Pulmonary artery endothelial cell (primary cell): ENCODE data around the gene FMO2. TPM values are rescaled to one million over a fixed set of nuclear protein-coding genes. Genes with fewer than 3 reads are reported as not detected.
"Not testable (repeated sequence)": the region's sequence is repeated elsewhere in the genome, so short reads cannot be mapped to it uniquely, and the experiment has no call there.

ENCODE experiments used
- DNase-seq: peaks from one replicate; pipeline ENCODE4 v3.0.0-alpha.2; 2011; ENCODE audit warnings: low read depth, low spot score
- total RNA-seq: library from RNA; depleted of rRNA; stranded (reverse); fragments of >200 nt; gene quantifications from 2 replicates; pipeline ENCODE4 v1.2.3, GENCODE V29; 2014

FMO2 gene
- total RNA-seq, 1 donor from 2014 or later: under 0.01 TPM

DNA sequence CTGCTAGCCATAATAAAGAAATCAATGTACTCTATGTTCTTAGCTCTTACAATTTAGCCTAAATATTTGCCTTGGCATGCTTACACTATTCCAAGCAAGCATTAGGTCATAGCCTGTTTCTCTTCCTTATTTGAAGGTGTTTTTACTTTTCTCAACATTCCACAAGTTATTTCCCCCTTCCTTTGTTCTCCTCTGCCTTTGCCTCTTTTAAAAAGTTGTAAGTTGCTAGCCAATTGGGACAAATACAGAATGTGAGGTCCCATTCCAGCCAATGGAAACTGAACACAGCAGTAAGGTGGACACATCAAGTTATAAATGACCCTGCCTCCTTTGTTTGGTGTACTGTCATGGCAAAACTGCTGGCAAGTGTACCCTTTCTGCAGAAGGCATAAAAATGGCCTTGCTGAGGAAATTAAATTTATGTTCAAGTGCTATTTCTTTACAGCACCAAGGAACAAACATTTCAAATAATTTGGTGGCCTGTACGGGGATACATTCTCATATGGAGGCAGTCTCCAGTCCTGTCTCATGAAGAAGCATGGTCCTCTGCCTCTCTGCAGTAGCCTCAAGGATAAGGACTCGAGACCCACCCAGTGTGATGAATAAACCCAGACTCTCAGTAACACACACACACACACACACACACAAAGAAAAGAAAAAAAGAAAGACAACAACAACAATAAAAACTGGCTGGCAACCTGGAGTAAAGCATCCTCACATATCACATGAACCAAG lies 34.4 kb downstream of the FMO2 start:
- peak; percentile 5 for DNase-seq

DNA sequence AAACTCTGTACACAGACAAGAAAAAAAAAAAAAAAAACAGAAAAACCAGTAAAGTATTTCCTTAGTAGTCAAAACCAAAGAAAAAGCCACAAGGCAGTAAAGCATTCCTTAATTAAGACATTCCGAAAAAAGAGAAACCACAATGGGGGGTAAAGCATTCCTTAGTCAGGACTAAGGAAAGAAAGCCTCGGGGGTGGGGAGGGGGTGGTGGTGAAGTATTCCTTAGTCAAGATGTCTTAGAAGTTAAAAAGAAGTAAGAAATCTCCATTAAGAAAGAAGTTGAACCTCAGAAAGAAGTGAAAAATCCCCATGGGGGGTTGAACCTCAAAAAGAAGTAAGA lies 35.0 kb downstream of the FMO2 start:
- no peak for DNase-seq

DNA sequence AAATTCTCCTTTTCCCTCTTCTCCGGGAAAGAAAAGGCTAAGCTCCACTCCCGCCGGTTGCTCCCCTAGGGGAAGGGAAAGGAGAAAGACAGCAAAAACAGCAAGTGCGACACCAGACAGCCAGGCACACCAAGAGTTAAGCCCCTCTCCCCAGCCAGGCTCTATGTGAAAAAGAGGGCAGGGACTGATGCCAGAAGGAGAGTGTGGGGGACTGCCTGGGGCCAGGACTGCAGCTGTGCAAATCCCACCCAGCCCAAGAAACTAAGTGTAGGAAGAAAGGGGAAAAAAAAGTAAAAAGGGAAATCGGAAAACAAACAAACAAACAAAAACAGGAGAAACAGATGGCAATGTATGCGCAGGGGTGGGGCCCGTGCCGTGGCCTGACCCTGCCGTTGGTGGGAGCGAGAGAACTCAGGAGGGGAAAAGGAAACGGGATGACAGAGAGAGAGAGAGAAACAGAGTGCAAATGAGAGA lies 35.5 kb downstream of the FMO2 start:
- no peak for DNase-seq

DNA sequence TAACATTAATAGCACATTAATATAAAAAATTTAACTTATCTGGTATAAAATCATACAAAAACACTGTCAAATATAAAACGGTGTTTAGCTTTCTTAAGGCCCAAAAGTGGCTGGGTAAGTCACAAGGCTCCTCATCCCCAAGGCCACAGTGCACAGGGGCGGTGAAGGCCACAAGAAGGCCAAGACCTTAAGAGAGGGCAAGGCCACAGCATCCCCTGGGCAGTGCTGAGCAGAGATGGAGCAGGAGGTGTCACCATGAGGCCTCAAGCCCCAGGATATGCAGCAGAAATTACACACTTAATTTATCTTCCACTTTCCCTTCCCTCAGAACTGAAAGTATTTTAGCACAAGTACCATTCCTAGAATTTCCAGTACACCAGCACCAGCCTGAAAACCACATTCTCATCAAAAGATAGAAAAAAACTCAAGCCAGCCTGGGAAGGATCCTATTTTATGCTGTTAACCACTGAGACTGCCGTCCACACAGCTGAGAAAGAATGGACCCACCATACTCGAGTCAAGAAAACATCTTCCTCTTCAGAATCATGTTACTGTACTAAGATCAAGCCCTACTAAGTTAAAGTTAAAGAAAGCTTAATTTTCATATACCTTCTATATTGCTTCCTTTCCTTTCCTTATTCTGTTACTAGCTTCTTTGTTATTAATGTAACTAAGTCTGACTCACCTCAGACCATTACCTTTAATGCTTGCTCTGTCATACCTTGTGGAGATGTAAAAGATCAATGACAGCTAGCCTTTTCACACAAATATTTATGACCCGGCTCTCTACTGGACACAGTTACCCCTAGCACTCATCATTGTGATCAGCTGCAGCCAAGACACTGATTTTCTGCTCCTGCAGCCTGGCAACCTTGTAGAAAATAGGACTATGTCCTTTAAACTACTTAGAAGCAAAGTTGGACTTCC lies 36.8 kb downstream of the FMO2 start:
- DNase-seq: no peak

DNA sequence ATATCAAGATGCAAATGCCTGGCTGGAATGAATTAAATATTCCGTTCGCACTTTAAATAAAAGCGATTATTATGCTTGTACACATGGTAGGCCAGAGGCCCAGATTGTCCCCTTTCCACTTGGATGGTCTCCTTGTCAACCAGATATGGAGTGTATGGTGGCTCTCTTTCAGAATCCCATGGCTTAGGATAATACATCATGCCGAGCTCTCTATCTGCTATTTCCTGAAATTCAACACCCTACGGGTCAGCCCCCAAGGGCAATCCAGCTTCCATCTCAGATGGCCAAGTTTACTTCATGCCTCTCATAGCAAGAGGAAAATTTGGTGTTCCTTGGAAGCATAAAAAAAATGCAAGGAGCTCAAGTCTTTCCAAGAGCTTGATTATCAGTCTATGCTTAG lies 37.8 kb downstream of the FMO2 start:
- no peak for DNase-seq

DNA sequence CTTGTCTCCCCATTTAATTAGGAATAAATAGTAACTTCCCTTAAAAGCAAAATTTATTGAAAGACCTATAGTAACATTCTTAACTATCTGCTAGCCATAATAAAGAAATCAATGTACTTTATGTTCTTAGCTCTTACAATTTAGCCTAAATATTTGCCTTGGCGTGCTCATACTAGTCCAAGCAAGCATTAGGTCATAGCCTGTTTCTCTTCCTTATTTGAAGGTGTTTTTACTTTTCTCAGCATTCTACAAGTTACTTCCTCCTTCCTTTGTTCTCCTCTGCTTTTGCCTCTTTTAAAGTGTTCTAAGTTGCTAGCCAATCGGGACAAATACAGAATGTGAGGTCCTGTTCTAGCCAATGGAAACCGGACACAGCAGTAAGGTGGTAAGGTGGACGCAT lies 39.2 kb downstream of the FMO2 start:
- not testable (repeated sequence) for DNase-seq

DNA sequence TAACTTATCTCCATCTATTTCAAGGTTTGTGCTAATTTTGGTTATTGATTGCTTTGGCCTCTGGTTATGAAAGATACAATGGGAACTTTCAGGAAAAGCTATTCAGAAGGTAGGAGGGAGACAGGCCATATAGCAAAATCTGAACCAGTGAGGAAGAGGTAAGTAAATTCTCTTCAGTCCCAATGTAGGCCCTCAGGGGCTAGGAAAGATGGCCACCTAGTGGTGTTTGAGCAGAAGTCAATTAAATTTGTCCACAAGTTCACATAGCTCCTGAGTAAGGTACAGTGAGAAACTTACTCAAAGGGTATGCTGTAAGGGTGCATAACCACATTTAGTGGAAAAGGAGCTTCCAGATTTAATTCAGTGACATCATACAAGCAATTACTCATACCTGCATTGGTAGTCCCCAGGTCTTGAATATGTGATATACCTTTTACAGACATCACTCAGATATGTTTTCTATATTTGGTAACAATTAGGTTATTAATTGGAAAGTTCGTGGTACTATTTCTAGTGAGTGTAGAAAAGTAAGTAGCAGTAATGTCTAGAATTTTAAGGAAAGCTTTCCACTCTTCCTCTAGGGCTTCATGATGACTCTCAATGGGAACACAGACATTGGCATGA lies 41.8 kb downstream of the FMO2 start:
- peak; percentile 26 for DNase-seq

DNA sequence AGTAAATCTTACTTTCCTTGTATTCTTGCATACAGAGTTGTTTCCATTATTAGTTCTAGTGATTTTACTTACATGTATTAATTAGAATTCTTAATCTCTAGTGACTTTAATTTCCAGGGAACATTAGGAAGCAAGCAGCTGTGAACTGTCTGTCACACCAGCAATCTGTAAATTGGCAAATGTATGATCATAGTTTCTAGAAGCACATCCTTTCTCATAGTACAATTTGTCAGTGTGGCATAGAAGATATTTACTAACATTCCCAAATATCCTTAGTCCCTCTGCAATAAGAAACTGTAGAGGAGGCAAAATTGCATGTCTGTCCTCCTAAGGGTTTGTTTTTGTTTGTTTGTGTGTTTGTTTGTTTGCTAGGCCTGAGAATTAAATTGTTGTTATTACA lies 46.2 kb downstream of the FMO2 start:
- DNase-seq: no peak

DNA sequence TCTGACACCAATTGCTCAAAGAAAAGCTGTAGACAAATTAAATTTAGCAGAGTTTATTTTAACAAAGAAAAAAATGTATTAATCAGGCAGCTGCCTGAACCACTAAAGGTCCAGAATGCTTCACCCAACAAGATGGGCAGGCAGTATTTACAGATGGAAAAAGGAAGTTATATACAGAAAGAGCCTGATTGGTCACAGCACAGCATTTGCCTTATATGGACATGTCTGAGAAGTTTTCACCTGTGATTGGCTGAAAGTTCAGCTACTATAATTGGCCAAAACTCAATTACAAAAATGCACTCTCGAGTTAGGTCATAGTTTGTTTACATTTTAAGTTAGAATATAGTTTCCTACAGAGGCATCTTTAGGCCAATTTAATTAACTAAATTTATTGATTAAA lies 48.1 kb downstream of the FMO2 start:
- DNase-seq: no peak

DNA sequence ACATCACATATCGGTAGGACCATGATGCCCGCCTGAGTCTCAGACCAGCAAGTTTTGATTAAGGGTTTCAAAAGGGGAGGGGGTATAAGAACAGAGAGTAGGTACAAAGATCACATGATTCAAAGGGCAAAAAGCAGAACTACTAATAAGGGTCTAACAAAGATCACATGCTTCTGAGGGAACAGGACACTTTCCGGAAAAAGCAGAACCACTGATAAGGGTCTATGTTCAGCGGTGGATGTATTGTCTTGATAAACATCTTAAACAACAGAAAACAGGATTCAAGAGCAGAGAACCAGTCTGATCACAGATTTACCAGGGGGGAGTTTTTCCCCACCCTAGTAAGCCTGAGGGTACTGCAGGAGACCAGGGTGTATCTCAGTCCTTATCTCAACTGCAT lies 51.1 kb downstream of the FMO2 start:
- not testable (repeated sequence) for DNase-seq

DNA sequence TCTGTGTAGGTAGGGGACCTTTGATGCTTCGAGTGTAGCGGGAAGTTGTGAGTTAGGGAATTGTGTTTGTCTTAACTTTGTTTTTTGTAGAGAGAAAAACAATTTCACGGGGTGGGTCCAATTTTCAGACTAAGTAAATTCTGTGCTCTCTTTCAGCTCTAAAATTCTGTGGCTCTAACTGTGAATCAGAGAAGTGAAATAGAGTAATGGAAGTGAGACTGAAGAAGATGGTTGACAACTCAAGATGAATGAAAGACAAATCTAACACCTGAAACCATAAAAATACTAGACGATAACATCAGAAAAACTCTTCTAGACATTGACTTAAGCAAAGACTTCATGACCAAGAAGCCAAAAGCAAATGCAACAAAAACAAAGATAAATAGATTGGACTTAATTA lies 58.8 kb downstream of the FMO2 start:
- DNase-seq: no peak

DNA sequence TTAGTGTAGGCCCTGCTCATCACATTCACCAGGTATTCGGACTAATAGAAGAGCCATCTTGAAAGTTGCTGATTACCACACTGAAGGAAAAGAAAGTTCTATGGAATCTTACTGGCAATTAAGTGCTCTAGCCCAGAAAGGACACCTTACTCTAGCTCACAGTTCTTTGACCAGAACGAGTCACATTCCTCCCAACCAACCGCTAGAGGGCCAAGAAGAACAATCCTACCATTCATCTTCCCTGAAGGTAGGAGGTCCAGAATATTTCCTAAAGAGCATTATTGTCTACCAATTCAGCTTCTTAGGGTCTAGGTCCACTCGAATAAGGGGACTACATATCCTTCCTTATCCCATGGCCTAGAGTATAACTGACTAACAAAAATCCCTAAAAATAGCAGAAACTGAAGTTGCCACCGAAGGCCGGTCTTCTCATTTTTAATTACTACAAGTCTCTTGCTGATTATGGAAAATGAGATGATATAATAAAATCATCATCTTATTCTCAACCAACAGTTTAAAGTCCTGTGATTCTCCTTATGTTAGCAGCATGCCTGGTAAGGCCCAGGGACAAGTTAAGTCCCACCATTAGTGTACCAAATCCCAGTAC lies 60.5 kb downstream of the FMO2 start:
- DNase-seq: peak; percentile 5

DNA sequence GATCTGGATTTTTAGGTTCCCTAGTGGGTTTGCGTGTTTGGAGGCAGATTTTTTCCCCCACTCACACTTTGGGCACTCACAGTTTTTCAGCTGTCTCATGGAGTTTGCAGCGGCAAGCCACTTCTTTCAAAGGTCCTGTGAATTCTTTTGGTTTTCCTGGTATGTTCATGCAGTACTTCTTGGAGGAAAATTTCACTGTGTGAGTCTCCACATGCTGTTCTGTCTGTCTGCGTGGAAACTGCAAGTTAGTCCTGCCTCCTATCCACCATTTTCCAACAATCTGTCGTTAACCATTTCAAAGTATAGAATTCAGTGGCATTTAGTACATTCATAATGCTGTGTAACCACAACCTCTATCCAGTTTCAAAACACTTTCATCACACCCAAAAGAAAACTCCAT lies 62.4 kb downstream of the FMO2 start:
- no peak for DNase-seq

DNA sequence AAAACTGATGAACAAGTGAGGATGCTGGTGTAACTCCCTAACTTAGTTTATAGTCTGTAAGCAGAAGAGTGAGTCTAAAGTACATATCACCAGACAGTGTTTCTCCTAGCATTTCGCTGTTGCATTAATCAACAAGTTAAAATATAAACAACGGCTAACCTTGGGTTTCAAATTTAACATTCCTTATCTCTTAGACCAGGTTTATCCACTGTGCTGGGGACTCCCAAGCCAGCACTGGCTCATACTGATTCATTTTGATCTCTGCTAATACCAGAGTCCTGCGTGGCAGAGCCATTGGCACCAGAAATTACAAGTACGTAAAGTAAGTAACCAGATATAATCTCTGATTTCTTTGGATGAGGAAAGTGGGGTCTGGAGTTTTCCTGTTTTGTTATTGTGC lies 63.2 kb downstream of the FMO2 start, which contains the start of gene FMO1:
Gene FMO1 (plus strand): TSS at position 193 of the 400 bp plus-strand sequence. CDS start 9,594 bp downstream, outside the sequence.
- DNase-seq: no peak

DNA sequence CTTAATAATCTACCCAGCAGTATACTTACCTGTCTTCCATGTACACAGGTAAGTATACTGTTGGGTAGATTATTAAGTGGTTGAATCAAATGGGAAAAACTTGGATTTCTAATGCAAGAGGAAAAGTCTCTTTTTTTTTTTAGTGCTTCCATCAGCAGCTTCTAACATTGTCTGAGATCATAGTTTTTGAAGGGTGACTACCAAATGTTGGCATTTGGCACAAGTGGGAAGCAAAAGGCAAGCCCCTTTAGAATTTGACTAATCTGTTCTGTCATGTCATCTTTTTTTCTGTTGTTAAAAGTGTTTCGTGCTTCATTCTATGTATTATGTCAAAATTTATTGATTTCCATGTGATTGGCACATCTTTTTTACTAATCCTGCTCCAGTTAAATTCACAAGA lies 63.7 kb downstream of the FMO2 start:
- no peak for DNase-seq

DNA sequence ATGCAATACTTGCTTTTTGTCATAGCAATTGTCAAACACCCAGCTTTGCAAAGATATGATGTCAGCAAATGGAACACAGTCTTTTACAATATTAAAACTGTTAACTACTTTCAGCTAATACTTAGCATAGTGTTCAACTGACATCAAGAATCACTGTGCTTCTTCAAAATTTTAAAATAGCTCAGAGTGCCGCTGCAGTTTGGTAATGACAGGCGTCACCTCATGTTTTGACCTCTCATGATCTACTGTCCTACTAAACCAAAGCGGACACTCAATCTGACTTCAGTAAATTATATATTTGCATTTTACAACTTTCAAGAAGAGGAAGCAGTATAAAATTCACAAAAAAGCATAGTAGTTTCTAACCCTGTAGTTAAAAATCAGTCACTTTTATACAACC lies 65.2 kb downstream of the FMO2 start:
- DNase-seq: no peak

DNA sequence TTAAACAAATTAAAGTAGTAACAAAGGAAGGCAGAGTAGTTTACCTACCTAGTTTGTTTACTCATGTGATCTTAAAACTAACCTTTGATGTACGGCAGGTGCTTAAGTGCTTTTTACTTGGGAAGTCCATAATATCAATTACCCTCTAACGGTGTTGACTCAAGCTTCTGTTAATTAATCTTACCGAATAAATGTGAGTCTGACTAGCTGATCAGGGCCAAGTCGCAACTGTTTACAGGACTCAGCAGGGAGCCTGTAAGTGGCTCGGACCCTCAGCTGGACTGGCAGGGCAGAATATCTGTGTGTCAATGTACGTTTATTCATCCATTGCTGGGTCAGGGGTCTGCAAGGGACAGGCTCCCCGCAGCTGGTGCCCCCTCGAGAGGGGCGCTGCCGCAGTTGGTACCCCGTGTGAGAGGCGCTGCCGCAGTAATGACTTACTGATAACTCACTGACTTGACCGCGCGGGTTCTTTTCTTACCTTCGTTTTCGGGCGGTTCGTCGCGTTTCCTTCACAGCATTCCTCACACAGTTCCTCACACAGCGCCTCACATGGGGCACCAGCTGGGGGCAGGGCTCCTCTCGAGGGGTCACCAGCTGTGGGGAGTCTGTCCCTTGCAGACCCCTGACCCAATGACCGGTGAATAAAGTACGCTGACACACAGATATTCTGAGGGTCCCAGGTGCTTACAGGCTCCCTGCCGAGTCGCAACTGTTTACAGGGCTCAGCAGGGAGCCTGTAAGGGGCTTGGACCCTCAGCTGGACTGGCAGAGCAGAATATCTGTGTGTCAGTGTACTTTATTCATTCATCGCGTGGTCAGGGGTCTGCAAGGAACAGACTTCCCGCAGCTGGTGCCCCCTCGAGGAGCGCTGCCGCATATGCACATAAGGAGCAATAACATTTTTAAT lies 66.2 kb downstream of the FMO2 start:
- DNase-seq: no peak

DNA sequence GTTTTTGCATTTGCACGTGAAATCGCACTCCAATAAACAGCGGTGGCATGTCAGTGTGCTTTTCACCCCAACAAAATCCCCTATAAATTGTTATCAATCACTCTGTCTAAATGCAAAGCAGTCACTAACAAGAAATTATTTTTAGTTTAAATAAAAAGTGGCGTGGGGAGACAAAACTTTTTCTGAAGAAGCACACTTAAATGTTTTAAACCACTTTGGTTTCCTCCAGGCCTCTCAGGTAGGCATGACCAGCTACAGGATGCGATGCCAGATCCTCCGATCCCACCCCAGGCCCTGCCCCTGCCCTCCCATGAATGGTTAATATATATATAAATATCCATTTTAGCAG lies 66.8 kb downstream of the FMO2 start:
- no peak for DNase-seq

DNA sequence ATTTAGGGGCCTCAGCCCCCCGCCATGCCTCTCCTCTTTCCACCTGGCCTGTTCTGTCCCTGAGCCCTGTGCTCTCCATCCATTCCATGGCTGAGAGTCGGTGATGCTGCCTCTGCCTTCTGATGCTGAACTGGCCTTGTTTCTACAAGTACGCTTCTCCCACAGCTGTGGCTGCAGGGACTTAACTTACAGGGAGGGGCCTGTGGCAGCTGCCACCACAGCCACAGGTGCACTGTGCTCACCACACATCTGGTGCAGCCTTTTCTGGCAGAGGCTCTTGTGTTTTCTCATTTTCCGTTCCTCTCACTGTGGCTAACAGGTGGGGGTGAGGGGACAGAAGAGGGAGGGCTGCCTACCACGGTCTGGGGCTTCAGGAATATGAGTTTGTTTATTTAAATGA lies 67.4 kb downstream of the FMO2 start:
- DNase-seq: no peak

DNA sequence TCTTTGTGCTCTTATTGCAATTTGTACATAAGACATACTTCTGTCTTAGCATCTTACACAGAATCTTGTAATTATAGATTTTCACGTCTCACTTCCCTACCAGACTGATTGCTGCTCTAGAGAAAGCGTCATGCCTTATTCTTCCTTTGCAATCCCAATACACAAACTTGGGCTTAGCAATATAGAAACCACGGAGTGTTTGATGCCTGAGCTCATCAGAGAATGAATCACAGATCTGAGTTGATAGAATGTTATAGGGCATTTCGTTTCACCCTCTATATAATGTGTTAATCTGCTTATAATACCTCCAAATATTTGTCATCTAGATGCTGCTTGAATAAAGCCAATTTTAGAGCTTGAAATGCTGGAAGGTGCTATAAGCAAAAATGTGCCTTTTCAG lies 69.8 kb downstream of the FMO2 start:
- no peak for DNase-seq
